Astrocyte of the cerebellum (primary cell): ENCODE data around the gene KRT74.

Experiments used
- DNase-seq: peaks from one replicate; pipeline ENCODE4 v3.0.0-alpha.2; 2011; ENCODE audit warnings: low read depth
- H3K4me3 ChIP-seq: 2 replicates; pipeline ENCODE4 v1.5.1; 2011; ENCODE audit warnings: mild to moderate bottlenecking, low read depth, low read length, moderate library complexity
- in situ Hi-C: cut with HindIII; loops from 2 replicates; pipeline ENCODE4 v1.10.0; 2017; ENCODE audit warnings: low sequenced_read_pairs
- TF ChIP-seq, protein P1 (sequence below): IDR thresholded peaks from 2 replicates; pipeline ENCODE4 v1.5.1; 2012; ENCODE audit warnings: low read length, low read depth, moderate library complexity, mild to moderate bottlenecking; ENCODE audit errors: missing control alignments

Gene KRT74

DNA sequence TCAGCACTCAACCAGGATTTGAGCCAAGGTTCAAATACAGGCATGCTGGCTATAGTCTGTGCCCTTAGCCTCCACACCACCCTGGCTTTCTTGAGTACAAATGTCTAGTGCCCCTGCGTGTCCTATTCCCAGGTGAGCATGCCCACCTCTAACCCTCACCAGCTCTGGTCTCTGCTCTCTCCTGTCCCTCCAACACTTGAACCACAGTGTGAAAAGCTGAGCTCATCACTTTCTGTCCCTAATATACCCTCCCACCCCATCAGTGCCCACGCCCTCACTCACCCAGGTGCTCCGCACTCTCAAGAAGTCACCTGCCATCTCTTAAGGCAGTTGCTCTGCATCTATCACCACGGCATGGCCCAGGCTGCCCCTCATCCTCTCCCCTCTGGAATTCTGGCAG, 13.7 kb downstream of the KRT74 start:
- in situ Hi-C loops: no loop called here
- DNase-seq: no peak
- no peak overlapping the region for H3K4me3 ChIP-seq
- TF ChIP-seq, protein P1, sequence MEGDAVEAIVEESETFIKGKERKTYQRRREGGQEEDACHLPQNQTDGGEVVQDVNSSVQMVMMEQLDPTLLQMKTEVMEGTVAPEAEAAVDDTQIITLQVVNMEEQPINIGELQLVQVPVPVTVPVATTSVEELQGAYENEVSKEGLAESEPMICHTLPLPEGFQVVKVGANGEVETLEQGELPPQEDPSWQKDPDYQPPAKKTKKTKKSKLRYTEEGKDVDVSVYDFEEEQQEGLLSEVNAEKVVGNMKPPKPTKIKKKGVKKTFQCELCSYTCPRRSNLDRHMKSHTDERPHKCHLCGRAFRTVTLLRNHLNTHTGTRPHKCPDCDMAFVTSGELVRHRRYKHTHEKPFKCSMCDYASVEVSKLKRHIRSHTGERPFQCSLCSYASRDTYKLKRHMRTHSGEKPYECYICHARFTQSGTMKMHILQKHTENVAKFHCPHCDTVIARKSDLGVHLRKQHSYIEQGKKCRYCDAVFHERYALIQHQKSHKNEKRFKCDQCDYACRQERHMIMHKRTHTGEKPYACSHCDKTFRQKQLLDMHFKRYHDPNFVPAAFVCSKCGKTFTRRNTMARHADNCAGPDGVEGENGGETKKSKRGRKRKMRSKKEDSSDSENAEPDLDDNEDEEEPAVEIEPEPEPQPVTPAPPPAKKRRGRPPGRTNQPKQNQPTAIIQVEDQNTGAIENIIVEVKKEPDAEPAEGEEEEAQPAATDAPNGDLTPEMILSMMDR: no peak

DNA sequence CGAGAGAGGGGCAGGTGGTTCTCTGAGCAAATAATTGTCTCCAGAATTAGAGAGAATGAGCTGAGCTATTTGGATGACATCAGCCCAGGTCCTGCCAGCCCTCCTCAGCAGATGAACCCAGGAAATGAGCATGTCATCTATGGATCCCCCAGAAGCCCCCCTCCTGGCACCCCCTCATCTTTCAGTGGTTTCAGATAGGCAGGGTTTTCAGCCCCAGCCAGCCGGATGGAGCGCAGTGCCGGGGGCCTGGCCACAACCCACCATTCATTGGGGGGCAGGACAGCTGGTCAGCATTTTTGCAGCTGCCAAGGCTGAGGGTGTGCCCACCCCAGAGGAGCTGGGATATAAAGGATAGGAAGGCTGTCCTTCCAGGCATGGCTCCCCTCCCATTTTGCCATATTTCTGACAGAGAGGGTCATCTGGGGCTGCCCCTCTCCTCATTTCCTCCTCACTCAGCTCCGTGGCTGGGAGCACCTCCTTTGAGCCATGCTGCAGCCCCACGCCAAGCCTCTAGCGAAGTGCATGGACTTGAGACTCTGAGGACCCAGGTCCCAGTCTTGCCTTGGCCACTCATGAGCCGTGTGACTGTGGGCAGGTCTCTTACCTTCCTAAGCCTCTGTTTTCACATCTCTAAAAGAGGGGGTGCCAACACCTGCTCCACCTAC, 14.7 kb downstream of the KRT74 start:
- DNase-seq: no peak
- no peak overlapping the region for H3K4me3 ChIP-seq
- TF ChIP-seq, protein P1: no peak
- in situ Hi-C loops: no loop called here

DNA sequence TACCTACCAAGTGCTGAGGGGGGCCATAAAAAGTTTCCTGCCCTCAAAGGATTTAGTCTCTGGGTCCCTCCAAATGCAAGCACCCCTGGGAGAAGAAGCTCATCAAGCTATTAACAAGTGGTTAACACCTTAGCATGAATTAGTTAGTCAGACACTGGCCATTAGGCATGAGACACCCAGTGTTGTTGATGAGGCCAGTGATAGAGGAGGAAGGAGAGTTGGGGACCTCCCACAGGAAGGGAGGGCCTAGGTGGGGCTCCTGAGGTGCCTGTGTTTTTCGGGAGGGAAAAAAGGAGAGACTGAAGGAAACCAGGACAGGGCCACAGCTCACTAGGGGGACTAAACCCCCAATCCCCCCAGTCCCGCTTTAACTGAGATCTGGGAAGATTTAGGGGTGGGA, 16.2 kb downstream of the KRT74 start:
- in situ Hi-C loops: no loop called here
- no peak for DNase-seq
- H3K4me3 ChIP-seq: no peak overlapping the region
- TF ChIP-seq, protein P1: no peak

DNA sequence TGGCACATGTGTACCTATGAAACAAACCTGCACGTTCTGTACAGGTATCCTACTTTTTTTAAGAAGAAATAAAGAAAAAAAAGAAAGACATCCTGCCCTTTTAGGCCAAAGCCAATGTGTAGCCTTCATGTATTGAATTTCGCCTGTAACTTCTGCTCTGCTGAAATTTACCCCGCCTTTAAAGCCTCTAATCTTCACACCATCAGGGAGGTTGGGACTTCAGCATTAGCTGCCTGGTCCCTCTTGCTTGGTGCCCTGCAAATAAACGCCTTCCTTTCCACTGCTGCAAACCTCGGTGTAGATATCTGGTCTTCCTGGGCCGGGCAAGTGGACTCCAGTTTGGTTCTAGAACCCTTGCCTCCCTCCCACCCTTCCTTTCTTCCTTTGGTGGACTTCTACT, 18.1 kb downstream of the KRT74 start:
- in situ Hi-C loops: no loop called here
- DNase-seq: no peak

DNA sequence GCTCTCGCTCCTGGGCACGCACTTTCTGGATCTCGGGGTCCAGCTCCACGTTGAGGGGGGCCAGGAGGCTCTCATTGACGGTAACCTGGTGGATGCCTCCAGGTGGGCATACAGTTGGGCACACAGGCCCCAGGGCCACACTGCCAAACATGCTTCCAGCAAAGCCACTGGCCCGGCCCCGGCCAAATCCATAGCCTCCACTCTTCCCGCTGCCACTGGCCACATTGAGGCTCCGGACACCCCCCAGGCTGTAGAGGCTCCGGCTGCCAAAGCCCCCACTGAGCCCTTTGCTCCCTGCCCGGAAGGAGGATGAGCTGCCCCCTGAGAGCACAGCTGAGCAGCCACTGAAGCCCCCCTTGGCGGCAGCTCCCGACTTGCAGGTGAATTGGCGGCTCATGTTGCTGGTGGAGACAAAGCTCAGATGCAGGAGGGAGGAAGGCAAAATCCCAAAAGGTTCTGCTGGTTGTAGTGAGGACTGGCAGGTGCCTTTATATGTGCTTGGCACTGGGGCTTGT, 20.9 kb downstream of the KRT74 start, which contains the start of gene KRT71:
KRT71 (minus strand) TSS at position 465 of the 515 bp plus-strand sequence; CDS start at position 397, 68 bp downstream.
- in situ Hi-C loops: no loop called here
- DNase-seq: no peak
- H3K4me3 ChIP-seq: no peak within 1 kb of the TSS
- TF ChIP-seq, protein P1: no peak

More for the DNA sequence above, 18.1 kb downstream of the KRT74 start:
- no peak overlapping the region for H3K4me3 ChIP-seq
- TF ChIP-seq, protein P1: no peak

DNA sequence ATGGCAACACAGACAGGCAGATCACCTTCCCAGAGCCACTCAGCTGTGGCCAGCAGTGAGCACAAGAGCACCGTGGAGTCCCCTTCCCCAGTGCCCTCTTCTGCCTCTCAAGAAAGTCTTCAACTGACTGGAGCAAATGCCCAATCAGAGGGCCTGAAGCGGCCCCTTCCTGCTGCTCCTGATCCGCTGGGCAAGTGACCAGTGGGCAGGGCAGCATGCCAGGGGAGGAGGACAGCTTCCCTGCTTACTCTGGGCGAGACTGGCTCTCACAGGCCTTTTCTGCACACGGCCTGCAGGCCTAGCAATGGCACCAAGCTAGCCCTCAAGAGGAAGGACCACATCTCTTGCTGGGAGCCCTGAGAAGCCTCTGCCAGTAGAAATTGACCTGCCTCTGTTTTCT, 21.6 kb downstream of the KRT74 start:
- in situ Hi-C loops: no loop called here
- H3K4me3 ChIP-seq: no peak overlapping the region
- DNase-seq: no peak
- TF ChIP-seq, protein P1: no peak
